Measurements from ENCODE around the gene MAP2K5.

The MAP2K5 gene

GRCh38 chr15:67560320-67560719 is 17.8 kb downstream of the MAP2K5 start:
- DNase-seq, result no peak

- no peak for DNase-seq
Observed at GRCh38 chr15:67563092-67563491, 20.6 kb downstream of the MAP2K5 start.

GRCh38 chr15:67564021-67564967 is 21.8 kb downstream of the MAP2K5 start:
- DNase-seq, result no peak

- DNase-seq, result no peak
Observed at GRCh38 chr15:67564968-67565345, 22.5 kb downstream of the MAP2K5 start.

GRCh38 chr15:67569668-67570067 is 27.2 kb downstream of the MAP2K5 start:
- no peak for DNase-seq

- no peak for DNase-seq
Observed at GRCh38 chr15:67570875-67571647, 28.6 kb downstream of the MAP2K5 start.

- no peak for DNase-seq
Observed at GRCh38 chr15:67571648-67572415, 29.3 kb downstream of the MAP2K5 start.

- no peak for DNase-seq
Observed at GRCh38 chr15:67573194-67573593, 30.7 kb downstream of the MAP2K5 start.

- no peak for DNase-seq
Observed at GRCh38 chr15:67575039-67575502, 32.6 kb downstream of the MAP2K5 start.

- no peak for DNase-seq
Observed at GRCh38 chr15:67578020-67578600, 35.6 kb downstream of the MAP2K5 start.

- no peak for DNase-seq
Observed at GRCh38 chr15:67579164-67579563, 36.7 kb downstream of the MAP2K5 start.

- no peak for DNase-seq
Observed at GRCh38 chr15:67579967-67580366, 37.5 kb downstream of the MAP2K5 start.

- no peak for DNase-seq
Observed at GRCh38 chr15:67584157-67584556, 41.7 kb downstream of the MAP2K5 start.

- no peak for DNase-seq
Observed at GRCh38 chr15:67585681-67586080, 43.2 kb downstream of the MAP2K5 start.

GRCh38 chr15:67587331-67587730 is 44.8 kb downstream of the MAP2K5 start:
- no peak for DNase-seq

- DNase-seq, result no peak
Observed at GRCh38 chr15:67587754-67588153, 45.3 kb downstream of the MAP2K5 start.

GRCh38 chr15:67590191-67590590 is 47.7 kb downstream of the MAP2K5 start:
- no peak for DNase-seq

- DNase-seq, result no peak
Observed at GRCh38 chr15:67592245-67592644, 49.7 kb downstream of the MAP2K5 start.

GRCh38 chr15:67593562-67593961 is 51.1 kb downstream of the MAP2K5 start:
- no peak for DNase-seq

GRCh38 chr15:67594770-67595169 is 52.3 kb downstream of the MAP2K5 start:
- no peak for DNase-seq

- DNase-seq, result no peak
Observed at GRCh38 chr15:67595572-67595971, 53.1 kb downstream of the MAP2K5 start.

GRCh38 chr15:67601073-67601472 is 58.6 kb downstream of the MAP2K5 start:
- DNase-seq, result no peak

- no peak for DNase-seq
Observed at GRCh38 chr15:67603063-67603462, 60.6 kb downstream of the MAP2K5 start.
